Neutrophil (primary cell): Measurements from ENCODE around the gene CHRNB2.

Source experiments
- H3K27ac ChIP-seq: fragments of 200-600 bp; sonication (generic); 2 replicates; pipeline ENCODE4 v1.5.1; 2016; ENCODE audit warnings: mild to moderate bottlenecking, moderate library complexity
- H3K27me3 ChIP-seq: fragments of 200-600 bp; sonication (generic); 2 replicates; pipeline ENCODE4 v1.6.0; 2016; ENCODE audit warnings: mild to moderate bottlenecking
- H3K36me3 ChIP-seq: fragments of 200-600 bp; sonication (generic); 2 replicates; pipeline ENCODE4 v1.5.1; 2017
- H3K4me1 ChIP-seq, 2 experiments: fragments of 200-600 bp in 1 of 2; sonication (generic) in 1 of 2; 1 replicate in 1 of 2; 2 replicates in 1 of 2; pipeline versions ENCODE4 v1.5.1 to v1.6.1; 2013 to 2016; ENCODE audit warnings: low read depth in 1 of 2, low read length in 1 of 2, mild to moderate bottlenecking in 1 of 2, moderate library complexity in 1 of 2; ENCODE audit not compliant: control insufficient read depth in 1 of 2, insufficient read depth in 1 of 2
- H3K4me3 ChIP-seq, 2 experiments: fragments of 200-600 bp in 1 of 2; sonication (generic) in 1 of 2; 1 replicate in 1 of 2; 2 replicates in 1 of 2; pipeline ENCODE4 v1.5.1; 2013 to 2016; ENCODE audit warnings: low read depth in 1 of 2, low read length in 1 of 2, mild to moderate bottlenecking in 1 of 2, moderate library complexity in 1 of 2
- H3K9me3 ChIP-seq: fragments of 200-600 bp; sonication (generic); 2 replicates; pipeline ENCODE4 v1.5.1; 2016
- CTCF ChIP-seq: fragments of 200-600 bp; sonication (generic); IDR thresholded peaks from 2 replicates; pipeline ENCODE4 v1.5.1; 2016; ENCODE audit warnings: antibody characterized with exemption

Gene CHRNB2

GRCh38 chr1:154567386-154568156, at the start of gene CHRNB2:
Gene CHRNB2, plus strand, starts transcription at chr1:154567778. Its CDS starts 267 bp downstream, at chr1:154568045.
- no peak for TF ChIP-seq CTCF
- peak within 1 kb of the TSS in 1 of 2 experiments; percentile 7 for H3K4me3 ChIP-seq

GRCh38 chr1:154519591-154519991, 48.0 kb upstream of the CHRNB2 start:
- TF ChIP-seq CTCF, result no peak
- Histone ChIP-seq H3K27me3 (peaks cover 6% of the 10 kb centered on the region), H3K36me3 (no peaks in the 10 kb centered on the region), H3K4me1 (no peaks in the 10 kb centered on the region), H3K9me3 (no peaks in the 10 kb centered on the region), H3K4me3 (no peak overlapping the region), H3K27ac (no peak overlapping the region)

More at GRCh38 chr1:154567386-154568156, at the start of gene CHRNB2:
- Histone ChIP-seq H3K27ac (no peak within 1 kb of the TSS), H3K9me3 (no peaks in the 10 kb centered on the region), H3K4me1 (peaks cover 0 to 6% of the 10 kb centered on the region in 2 experiments), H3K36me3 (no peaks in the 10 kb centered on the region), H3K27me3 (peaks cover 70% of the 10 kb centered on the region)

- H3K27ac ChIP-seq, result no peak overlapping the region
- no peaks in the 10 kb centered on the region for H3K4me1 ChIP-seq
- no peaks in the 10 kb centered on the region for H3K36me3 ChIP-seq
- no peaks in the 10 kb centered on the region for H3K9me3 ChIP-seq
- no peak for TF ChIP-seq CTCF
- no peak overlapping the region for H3K4me3 ChIP-seq
- peaks cover 6% of the 10 kb centered on the region for H3K27me3 ChIP-seq
Measured at GRCh38 chr1:154520333-154520732, 47.2 kb upstream of the CHRNB2 start.

GRCh38 chr1:154521695-154522094, 45.9 kb upstream of the CHRNB2 start:
- Histone ChIP-seq H3K27me3 (peaks cover 6% of the 10 kb centered on the region), H3K9me3 (no peaks in the 10 kb centered on the region), H3K36me3 (no peaks in the 10 kb centered on the region), H3K4me1 (no peaks in the 10 kb centered on the region), H3K27ac (no peak overlapping the region), H3K4me3 (no peak overlapping the region)
- TF ChIP-seq CTCF, result no peak

GRCh38 chr1:154524881-154525280, 42.7 kb upstream of the CHRNB2 start:
- Histone ChIP-seq H3K9me3 (no peaks in the 10 kb centered on the region), H3K36me3 (no peaks in the 10 kb centered on the region), H3K27ac (no peak overlapping the region), H3K4me1 (no peaks in the 10 kb centered on the region), H3K27me3 (no peaks in the 10 kb centered on the region), H3K4me3 (no peak overlapping the region)
- TF ChIP-seq CTCF, result no peak
